ENCODE results near the gene OOSP2.

DNA sequence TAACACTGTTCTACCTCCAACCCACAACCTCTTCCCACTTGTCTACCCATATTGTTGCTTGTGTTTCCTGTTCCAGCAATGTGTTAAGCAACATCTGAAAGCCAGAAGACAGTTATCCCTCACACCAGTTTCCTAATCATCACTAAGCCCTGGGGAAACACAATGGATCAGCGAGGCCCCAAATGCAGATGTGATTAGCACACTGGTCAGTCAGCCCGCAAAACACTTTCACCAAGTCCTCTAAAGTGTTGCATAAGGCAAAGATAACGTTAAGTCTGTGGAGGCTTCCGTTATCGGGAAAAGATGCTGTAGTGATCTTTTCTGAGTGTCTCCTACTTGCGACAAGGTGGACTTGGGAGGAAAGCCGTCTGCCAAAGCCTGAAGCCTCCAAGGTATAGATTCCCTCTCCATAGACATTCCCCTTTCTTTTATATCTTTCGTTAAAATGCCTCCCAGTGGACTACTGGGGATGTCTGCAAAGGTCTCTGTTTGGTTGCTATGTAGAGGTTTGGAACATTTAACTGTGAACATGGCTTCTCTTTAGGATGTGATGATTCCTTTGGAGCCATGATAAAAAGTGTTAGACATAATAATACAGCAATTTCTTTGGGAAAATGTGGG lies 16.2 kb downstream of the OOSP2 start, which contains the start of gene MS4A3:
- no peak for TF ChIP-seq POLR2A (IDR thresholded peaks at IDR 0.05)
- TF ChIP-seq CTCF (IDR thresholded peaks at IDR 0.05), result no peak
